Measurements from ENCODE around the gene TTLL4. TPM values are rescaled to one million over a fixed set of nuclear protein-coding genes. Genes with fewer than 3 reads are reported as not detected.
A peak's percentile ranks its signal among the peaks of the same experiment; 100 is the strongest.

The TTLL4 gene
- polyA plus RNA-seq, 2 of the 4 experiments (the other 2 are of a cell fraction): 25.0 to 26.2 TPM

DNA sequence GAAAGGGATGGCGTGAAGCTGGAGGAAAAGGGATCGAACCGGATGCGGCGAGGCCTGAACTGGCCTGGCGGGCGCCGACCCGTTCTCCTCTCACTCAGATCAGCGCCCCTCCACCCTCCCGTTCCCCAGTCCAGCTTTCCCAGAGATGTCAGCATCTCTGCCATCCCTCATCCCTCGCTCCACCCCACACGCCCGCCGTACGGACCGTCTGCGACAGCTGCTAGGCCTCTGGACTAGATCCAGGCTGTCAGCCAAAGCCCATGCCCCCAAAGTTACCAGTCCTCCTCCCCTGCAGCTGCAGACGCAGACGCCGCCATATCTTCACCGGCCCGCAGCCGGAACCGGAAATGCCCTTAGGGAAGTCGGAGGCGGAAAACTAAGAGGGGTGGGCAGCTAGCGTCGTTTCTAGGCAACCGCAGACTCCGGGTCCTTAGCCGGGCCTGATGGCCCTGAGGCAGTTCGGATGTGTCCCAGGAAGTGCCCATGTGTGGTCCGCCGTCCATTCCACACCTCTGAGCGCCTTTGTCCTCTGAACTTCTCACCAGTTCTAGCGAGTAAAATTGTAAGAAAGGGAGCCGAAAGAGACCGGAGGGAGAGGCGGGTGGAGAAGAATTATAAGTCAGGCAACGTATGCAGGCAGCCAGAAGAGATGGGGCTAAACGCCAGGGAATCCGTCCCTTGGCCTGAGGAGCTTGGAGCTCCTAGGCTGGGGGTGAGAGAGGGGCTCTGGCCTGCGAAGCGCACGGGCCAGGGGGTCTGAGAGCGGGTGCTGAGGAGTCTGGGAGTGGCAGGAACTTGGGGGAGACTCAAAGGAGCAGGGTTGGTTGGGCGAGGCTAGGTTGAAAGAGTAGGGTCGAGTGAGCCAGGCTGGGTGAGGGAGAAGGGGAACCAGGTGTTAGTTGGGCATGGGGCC, 38.7 kb upstream of the TTLL4 start, which contains the start of the genes RNF25 and STK36:
RNF25 (minus strand) TSS at position 349 of the 913 bp plus-strand sequence; CDS start at position 317, 32 bp downstream.
STK36 (plus strand) TSS at position 433 of the 913 bp plus-strand sequence. CDS start 744 bp downstream, outside the sequence.
- peak; percentile 99 for ATAC-seq
- Histone ChIP-seq H3K4me3 (peak within 1 kb of the TSS; percentile 87), H3K27ac (peak within 1 kb of the TSS; percentile 84 to 90), H3K4me1 (peaks cover 11% of the 10 kb centered on the region; the same call in 2 of the 3 replicates), H3K9me3 (no peaks in the 10 kb centered on the region), H3K4me2 (peak within 1 kb of the TSS; percentile 97)
- TF ChIP-seq, protein P1, sequence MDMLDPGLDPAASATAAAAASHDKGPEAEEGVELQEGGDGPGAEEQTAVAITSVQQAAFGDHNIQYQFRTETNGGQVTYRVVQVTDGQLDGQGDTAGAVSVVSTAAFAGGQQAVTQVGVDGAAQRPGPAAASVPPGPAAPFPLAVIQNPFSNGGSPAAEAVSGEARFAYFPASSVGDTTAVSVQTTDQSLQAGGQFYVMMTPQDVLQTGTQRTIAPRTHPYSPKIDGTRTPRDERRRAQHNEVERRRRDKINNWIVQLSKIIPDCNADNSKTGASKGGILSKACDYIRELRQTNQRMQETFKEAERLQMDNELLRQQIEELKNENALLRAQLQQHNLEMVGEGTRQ (IDR thresholded peaks at IDR 0.05): no peak
- TF ChIP-seq, protein P2, sequence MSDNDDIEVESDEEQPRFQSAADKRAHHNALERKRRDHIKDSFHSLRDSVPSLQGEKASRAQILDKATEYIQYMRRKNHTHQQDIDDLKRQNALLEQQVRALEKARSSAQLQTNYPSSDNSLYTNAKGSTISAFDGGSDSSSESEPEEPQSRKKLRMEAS (IDR thresholded peaks at IDR 0.05): peak; percentile 57; the same call in 1 of the 2 replicates
- TF ChIP-seq RFX5 (IDR thresholded peaks at IDR 0.05): 0 out of 2 replicates have a peak, but pooled peaks have one; percentile 5
- TF ChIP-seq, protein P3, sequence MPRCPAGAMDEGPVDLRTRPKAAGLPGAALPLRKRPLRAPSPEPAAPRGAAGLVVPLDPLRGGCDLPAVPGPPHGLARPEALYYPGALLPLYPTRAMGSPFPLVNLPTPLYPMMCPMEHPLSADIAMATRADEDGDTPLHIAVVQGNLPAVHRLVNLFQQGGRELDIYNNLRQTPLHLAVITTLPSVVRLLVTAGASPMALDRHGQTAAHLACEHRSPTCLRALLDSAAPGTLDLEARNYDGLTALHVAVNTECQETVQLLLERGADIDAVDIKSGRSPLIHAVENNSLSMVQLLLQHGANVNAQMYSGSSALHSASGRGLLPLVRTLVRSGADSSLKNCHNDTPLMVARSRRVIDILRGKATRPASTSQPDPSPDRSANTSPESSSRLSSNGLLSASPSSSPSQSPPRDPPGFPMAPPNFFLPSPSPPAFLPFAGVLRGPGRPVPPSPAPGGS (IDR thresholded peaks at IDR 0.05): peak; percentile 76; the same call in 1 of the 3 replicates
- peak; percentile 88 for TF ChIP-seq POLR2A (IDR thresholded peaks at IDR 0.05; ENCODE audit: low read length)
- TF ChIP-seq PHF8 (IDR thresholded peaks at IDR 0.05; ENCODE audit: borderline replicate concordance, low read depth): peak; percentile 61; the same call in 1 of the 2 replicates
- TF ChIP-seq JUN (IDR thresholded peaks at IDR 0.05): peak; percentile 51 to 83; a peak in 4 of 5 replicates
- no peak for TF ChIP-seq FOSB (CRISPR knock-in tag; IDR thresholded peaks at IDR 0.05)
- 0 out of 2 replicates have a peak, but pooled peaks have one; percentile 29 for TF ChIP-seq MYC (IDR thresholded peaks at IDR 0.05; ENCODE audit: borderline replicate concordance, low read length)
- peak; percentile 94 for TF ChIP-seq KDM5A (IDR thresholded peaks at IDR 0.05)
- DNase-seq (ENCODE audit: low read depth in 1 of 2, low spot score in 1 of 2): peak; percentile 84 to 88
- 3% methylated on average over 48 of the region's 49 CpGs for WGBS (ENCODE audit: missing lambda C conversion rate)
- no peak for FAIRE-seq
- POLR2A ChIA-PET: interaction anchor here (0.7 to 2.7 kb wide), 6 partner anchors 9 to 176 kb away, joined by 3 to 37 read pairs (median 4); partner anchors contain the start of genes BCS1L and ZNF142
- CTCF ChIA-PET: interaction anchor here (0.9 to 4.3 kb wide), 8 partner anchors 13 to 381 kb away, joined by 3 to 26 read pairs (median 9); partner anchors contain the start of genes BCS1L and ZNF142

DNA sequence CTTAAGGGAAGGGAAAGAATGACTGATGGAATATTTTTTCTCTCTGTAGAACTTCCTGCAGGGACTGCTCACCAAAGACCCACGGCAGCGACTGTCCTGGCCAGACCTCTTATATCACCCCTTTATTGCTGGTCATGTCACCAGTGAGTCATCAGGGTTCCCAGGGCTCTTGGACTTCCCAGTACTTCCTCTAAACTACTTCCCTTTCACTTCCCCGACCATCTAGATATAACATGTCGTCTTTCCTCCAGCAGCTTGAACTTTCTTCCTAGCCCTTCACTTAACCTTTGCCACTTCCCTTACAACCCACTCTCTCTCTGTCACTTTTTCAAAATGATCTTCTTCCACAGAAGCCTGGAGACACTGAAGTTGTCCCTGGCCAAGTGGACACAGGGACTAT, 31.5 kb upstream of the TTLL4 start:
- WGBS (ENCODE audit: missing lambda C conversion rate): 71% methylated on average over 4 of the region's 4 CpGs
- no peak overlapping the region for H3K4me2 ChIP-seq
- H3K4me3 ChIP-seq: no peak overlapping the region
- H3K9me3 ChIP-seq: no peaks in the 10 kb centered on the region
- no peak for DNase-seq (ENCODE audit: low read depth in 1 of 2, low spot score in 1 of 2)
- TF ChIP-seq, protein P4, sequence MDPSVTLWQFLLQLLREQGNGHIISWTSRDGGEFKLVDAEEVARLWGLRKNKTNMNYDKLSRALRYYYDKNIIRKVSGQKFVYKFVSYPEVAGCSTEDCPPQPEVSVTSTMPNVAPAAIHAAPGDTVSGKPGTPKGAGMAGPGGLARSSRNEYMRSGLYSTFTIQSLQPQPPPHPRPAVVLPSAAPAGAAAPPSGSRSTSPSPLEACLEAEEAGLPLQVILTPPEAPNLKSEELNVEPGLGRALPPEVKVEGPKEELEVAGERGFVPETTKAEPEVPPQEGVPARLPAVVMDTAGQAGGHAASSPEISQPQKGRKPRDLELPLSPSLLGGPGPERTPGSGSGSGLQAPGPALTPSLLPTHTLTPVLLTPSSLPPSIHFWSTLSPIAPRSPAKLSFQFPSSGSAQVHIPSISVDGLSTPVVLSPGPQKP (IDR thresholded peaks at IDR 0.05; ENCODE audit: low read depth, low read length): no peak
- no peak for TF ChIP-seq MAFK (IDR thresholded peaks at IDR 0.05; ENCODE audit: partially characterized antibody)
- TF ChIP-seq HOXA7 (CRISPR knock-in tag; IDR thresholded peaks at IDR 0.05): no peak
- TF ChIP-seq RARB (CRISPR knock-in tag; IDR thresholded peaks at IDR 0.05): no peak
- TF ChIP-seq MYC (IDR thresholded peaks at IDR 0.05; ENCODE audit: borderline replicate concordance, low read length): no peak
- no peak for TF ChIP-seq EP300 (IDR thresholded peaks at IDR 0.05)
- no peak for TF ChIP-seq KDM1A (IDR thresholded peaks at IDR 0.05; ENCODE audit: low read depth)
- TF ChIP-seq, protein P5, sequence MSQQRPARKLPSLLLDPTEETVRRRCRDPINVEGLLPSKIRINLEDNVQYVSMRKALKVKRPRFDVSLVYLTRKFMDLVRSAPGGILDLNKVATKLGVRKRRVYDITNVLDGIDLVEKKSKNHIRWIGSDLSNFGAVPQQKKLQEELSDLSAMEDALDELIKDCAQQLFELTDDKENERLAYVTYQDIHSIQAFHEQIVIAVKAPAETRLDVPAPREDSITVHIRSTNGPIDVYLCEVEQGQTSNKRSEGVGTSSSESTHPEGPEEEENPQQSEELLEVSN (IDR thresholded peaks at IDR 0.05; ENCODE audit: borderline replicate concordance, low read depth): no peak
- no peak for ATAC-seq
- POLR2A ChIA-PET: no interaction called here
- no peak overlapping the region for H3K27ac ChIP-seq
- CTCF ChIA-PET: interaction anchor here (1.2 kb wide), 1 partner anchor 31 kb away, joined by 3 read pairs; the partner anchor contains the start of gene TTLL4
- no peak for FAIRE-seq
- no peaks in the 10 kb centered on the region for H3K4me1 ChIP-seq
